ENCODE results near the gene RETSAT. TPM values are rescaled to one million over a fixed set of nuclear protein-coding genes. Genes with fewer than 3 reads are reported as not detected.

Gene RETSAT
- total RNA-seq, 1 experiment from 2014 or later, result 28.4 TPM

DNA sequence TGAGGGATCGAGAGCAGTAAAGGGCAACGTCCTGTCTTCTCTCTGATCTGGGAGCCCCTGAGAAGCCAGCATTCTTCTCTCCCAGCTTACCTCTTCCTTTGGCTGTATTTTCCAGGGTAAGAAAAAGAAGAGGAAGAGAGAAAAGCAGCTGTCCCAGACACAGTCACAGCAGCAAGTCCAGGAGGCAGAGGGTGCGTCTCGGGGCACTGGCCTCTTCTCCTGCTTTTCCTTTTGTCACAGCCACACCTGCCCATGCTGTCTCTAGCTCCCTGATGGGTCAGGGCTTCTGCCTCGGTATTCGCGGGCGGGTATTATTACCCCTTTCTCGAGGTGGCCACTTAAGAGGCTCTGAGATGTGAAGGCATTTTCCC lies 46.8 kb downstream of the RETSAT start:
- ChIA-PET POLR2A (ENCODE audit: low non-redundant PET) (no interaction called here), CTCF (no interaction called here)
- Histone ChIP-seq H3K9me3 (ENCODE audit: low read depth, low read length, poor library complexity, severe bottlenecking) (no peaks in the 10 kb centered on the region), H3K36me3 (ENCODE audit: insufficient read depth, low read length, poor library complexity, severe bottlenecking) (peaks cover 3% of the 10 kb centered on the region), H3K4me3 (ENCODE audit: low read depth, low read length, poor library complexity, severe bottlenecking) (no peak overlapping the region), H3K27ac (ENCODE audit: low read depth, low read length, poor library complexity, severe bottlenecking) (no peak overlapping the region), H3K4me1 (ENCODE audit: insufficient read depth, low read length, poor library complexity, severe bottlenecking) (no peaks in the 10 kb centered on the region), H3K27me3 (replicated peaks; ENCODE audit: insufficient read depth, low read depth, low read length, poor library complexity) (no peaks in the 10 kb centered on the region)
- BruUV-seq (replicated peaks), result no TSS peak
- intact Hi-C loops (cut with micrococcal nuclease; ENCODE audit: unreplicated experiment), result no loop called here
- TF ChIP-seq CTCF (conservative IDR thresholded peaks at IDR 0.05; ENCODE audit: low read depth, low read length) (no peak), EZH2 (IDR thresholded peaks at IDR 0.05; ENCODE audit: borderline replicate concordance, low read depth, low read length, poor library complexity, severe bottlenecking) (no peak)
- no peak for DNase-seq (ENCODE audit: low spot score)

- Histone ChIP-seq H3K4me1 (ENCODE audit: insufficient read depth, low read length, poor library complexity, severe bottlenecking) (peaks cover 3% of the 10 kb centered on the region), H3K4me3 (ENCODE audit: low read depth, low read length, poor library complexity, severe bottlenecking) (no peak overlapping the region), H3K27me3 (replicated peaks; ENCODE audit: insufficient read depth, low read depth, low read length, poor library complexity) (no peaks in the 10 kb centered on the region), H3K27ac (ENCODE audit: low read depth, low read length, poor library complexity, severe bottlenecking) (no peak overlapping the region), H3K9me3 (ENCODE audit: low read depth, low read length, poor library complexity, severe bottlenecking) (no peaks in the 10 kb centered on the region), H3K36me3 (ENCODE audit: insufficient read depth, low read length, poor library complexity, severe bottlenecking) (peaks cover 3% of the 10 kb centered on the region)
- CTCF ChIA-PET, result interaction anchor here (0.6 kb wide), 1 partner anchor 13 kb away, joined by 3 read pairs; no protein-coding TSS in a partner anchor
- no peak for DNase-seq (ENCODE audit: low spot score)
- POLR2A ChIA-PET (ENCODE audit: low non-redundant PET), result no interaction called here
- intact Hi-C loops (cut with micrococcal nuclease; ENCODE audit: unreplicated experiment), result no loop called here
- TF ChIP-seq CTCF (conservative IDR thresholded peaks at IDR 0.05; ENCODE audit: low read depth, low read length) (no peak), EZH2 (IDR thresholded peaks at IDR 0.05; ENCODE audit: borderline replicate concordance, low read depth, low read length, poor library complexity, severe bottlenecking) (no peak)
- no TSS peak for BruUV-seq (replicated peaks)
Measured at GRCh38 chr2:85303780-85304531, 50.4 kb downstream of the RETSAT start.

- DNase-seq (ENCODE audit: low spot score), result no peak
Measured at GRCh38 chr2:85302121-85302520, 52.2 kb downstream of the RETSAT start.

More at GRCh38 chr2:85302121-85302520, 52.2 kb downstream of the RETSAT start:
- intact Hi-C loops (cut with micrococcal nuclease; ENCODE audit: unreplicated experiment), result no loop called here
- Histone ChIP-seq H3K4me3 (ENCODE audit: low read depth, low read length, poor library complexity, severe bottlenecking) (no peak overlapping the region), H3K27me3 (replicated peaks; ENCODE audit: insufficient read depth, low read depth, low read length, poor library complexity) (no peaks in the 10 kb centered on the region), H3K27ac (ENCODE audit: low read depth, low read length, poor library complexity, severe bottlenecking) (no peak overlapping the region), H3K9me3 (ENCODE audit: low read depth, low read length, poor library complexity, severe bottlenecking) (no peaks in the 10 kb centered on the region), H3K4me1 (ENCODE audit: insufficient read depth, low read length, poor library complexity, severe bottlenecking) (peaks cover 3% of the 10 kb centered on the region), H3K36me3 (ENCODE audit: insufficient read depth, low read length, poor library complexity, severe bottlenecking) (peaks cover 2% of the 10 kb centered on the region)
- no TSS peak for BruUV-seq (replicated peaks)
- CTCF ChIA-PET, result interaction anchor here (0.6 kb wide), 1 partner anchor 291 kb away, joined by 4 read pairs; no protein-coding TSS in a partner anchor
- no peak for TF ChIP-seq EZH2 (IDR thresholded peaks at IDR 0.05; ENCODE audit: borderline replicate concordance, low read depth, low read length, poor library complexity, severe bottlenecking)
- POLR2A ChIA-PET (ENCODE audit: low non-redundant PET), result no interaction called here

Other genes with a start within 250 kb of the RETSAT start
- 21.9 and 29.3 TPM in 2 replicates for gene TCF7L1, start 221.1 kb downstream of the RETSAT start, total RNA-seq (2021)
- gene TGOLN2, start 26.5 kb downstream of the RETSAT start, total RNA-seq (2021), result 48.8 and 56.0 TPM in 2 replicates
- 13.0 and 16.4 TPM in 2 replicates for gene ELMOD3, start 241 bp upstream of the RETSAT start, total RNA-seq (2021)
- 152 and 156 TPM in 2 replicates for gene CAPG, start 55.8 kb upstream of the RETSAT start, total RNA-seq (2021)
- gene SH2D6, start 64.2 kb upstream of the RETSAT start, total RNA-seq (2021), result 0.52 and 1.1 TPM in 2 replicates
- gene MAT2A, start 184.6 kb upstream of the RETSAT start, total RNA-seq (2021), result 355 and 408 TPM in 2 replicates
- 60.5 and 61.8 TPM in 2 replicates for gene GGCX, start 207.0 kb upstream of the RETSAT start, total RNA-seq (2021)
- not detected in 2 replicates for gene VAMP8, start 223.1 kb upstream of the RETSAT start, total RNA-seq (2021)
- 2.1 and 3.8 TPM in 2 replicates for gene VAMP5, start 229.9 kb upstream of the RETSAT start, total RNA-seq (2021)
- 78.5 and 99.1 TPM in 2 replicates for gene RNF181, start 241.2 kb upstream of the RETSAT start, total RNA-seq (2021)
- 6.4 and 6.6 TPM in 2 replicates for gene TMEM150A, start 248.2 kb upstream of the RETSAT start, total RNA-seq (2021)

All from A673 (cell line).